ENCODE measurements around the gene CALHM5.
A peak's percentile ranks its signal among the peaks of the same experiment; 100 is the strongest.

CALHM5 gene

GRCh38 chr6:116511424-116512110 lies at the start of gene CALHM5:
Gene CALHM5, plus strand, starts transcription at chr6:116511639. Its CDS starts 58 bp downstream, at chr6:116511697.
- no peak within 1 kb of the TSS for H3K27ac Mint-ChIP-seq (ENCODE audit: low read depth)
- H3K9me3 Mint-ChIP-seq, result no peaks in the 10 kb centered on the region
- no peak for ATAC-seq (replicated peaks; ENCODE audit: extremely low read depth, poor library complexity, severe bottlenecking)
- no peak within 1 kb of the TSS for H3K4me3 Mint-ChIP-seq
- H3K36me3 Mint-ChIP-seq (ENCODE audit: insufficient read depth), result no peaks in the 10 kb centered on the region
- H3K4me1 Mint-ChIP-seq, result no peaks in the 10 kb centered on the region
- H3K27me3 Mint-ChIP-seq, result peaks cover 9% of the 10 kb centered on the region
- DNase-seq (ENCODE audit: low spot score in 2 of 2), result no peak

GRCh38 chr6:116461932-116462885 lies 49.2 kb upstream of the CALHM5 start:
- peak overlapping the region; percentile 47 for H3K27ac Mint-ChIP-seq (ENCODE audit: low read depth)
- ATAC-seq (replicated peaks; ENCODE audit: extremely low read depth, poor library complexity, severe bottlenecking), result peak; percentile 84

GRCh38 chr6:116463301-116463700 lies 48.1 kb upstream of the CALHM5 start:
- ATAC-seq (replicated peaks; ENCODE audit: extremely low read depth, poor library complexity, severe bottlenecking) (no peak), DNase-seq (ENCODE audit: low spot score in 2 of 2) (no peak)
- H3K4me1 Mint-ChIP-seq, result peaks cover 10% of the 10 kb centered on the region
- H3K9me3 Mint-ChIP-seq, result no peaks in the 10 kb centered on the region
- H3K36me3 Mint-ChIP-seq (ENCODE audit: insufficient read depth), result peaks cover 2% of the 10 kb centered on the region
- H3K27ac Mint-ChIP-seq (ENCODE audit: low read depth), result no peak overlapping the region
- H3K4me3 Mint-ChIP-seq, result no peak overlapping the region
- H3K27me3 Mint-ChIP-seq, result peaks cover 36% of the 10 kb centered on the region

More at GRCh38 chr6:116461932-116462885, 49.2 kb upstream of the CALHM5 start:
- Mint-ChIP-seq H3K36me3 (ENCODE audit: insufficient read depth) (peaks cover 2% of the 10 kb centered on the region), H3K4me3 (peak overlapping the region; percentile 75), H3K4me1 (peaks cover 10% of the 10 kb centered on the region), H3K9me3 (no peaks in the 10 kb centered on the region), H3K27me3 (peaks cover 36% of the 10 kb centered on the region)
- DNase-seq (ENCODE audit: low spot score in 2 of 2), result peak; percentile 18 to 23

- H3K9me3 Mint-ChIP-seq, result no peaks in the 10 kb centered on the region
- peaks cover 10% of the 10 kb centered on the region for H3K4me1 Mint-ChIP-seq
- DNase-seq (ENCODE audit: low spot score in 2 of 2) (no peak), ATAC-seq (replicated peaks; ENCODE audit: extremely low read depth, poor library complexity, severe bottlenecking) (no peak)
- H3K4me3 Mint-ChIP-seq, result no peak overlapping the region
- H3K27me3 Mint-ChIP-seq, result peaks cover 24% of the 10 kb centered on the region
- H3K36me3 Mint-ChIP-seq (ENCODE audit: insufficient read depth), result peaks cover 2% of the 10 kb centered on the region
- H3K27ac Mint-ChIP-seq (ENCODE audit: low read depth), result no peak overlapping the region
These were observed 46.2 kb upstream of the CALHM5 start for GRCh38 chr6:116465246-116465645.

- H3K36me3 Mint-ChIP-seq (ENCODE audit: insufficient read depth), result peaks cover 2% of the 10 kb centered on the region
- DNase-seq (ENCODE audit: low spot score in 2 of 2) (no peak), ATAC-seq (replicated peaks; ENCODE audit: extremely low read depth, poor library complexity, severe bottlenecking) (no peak)
- no peaks in the 10 kb centered on the region for H3K9me3 Mint-ChIP-seq
- no peak overlapping the region for H3K27ac Mint-ChIP-seq (ENCODE audit: low read depth)
- H3K4me1 Mint-ChIP-seq, result no peaks in the 10 kb centered on the region
- peaks cover 12% of the 10 kb centered on the region for H3K27me3 Mint-ChIP-seq
- no peak overlapping the region for H3K4me3 Mint-ChIP-seq
These were observed 44.3 kb upstream of the CALHM5 start for GRCh38 chr6:116467096-116467495.

- DNase-seq (ENCODE audit: low spot score in 2 of 2) (no peak), ATAC-seq (replicated peaks; ENCODE audit: extremely low read depth, poor library complexity, severe bottlenecking) (no peak)
- Mint-ChIP-seq H3K27me3 (peaks cover 12% of the 10 kb centered on the region), H3K27ac (ENCODE audit: low read depth) (no peak overlapping the region), H3K9me3 (no peaks in the 10 kb centered on the region), H3K36me3 (ENCODE audit: insufficient read depth) (peaks cover 2% of the 10 kb centered on the region), H3K4me1 (no peaks in the 10 kb centered on the region), H3K4me3 (no peak overlapping the region)
These were observed 43.9 kb upstream of the CALHM5 start for GRCh38 chr6:116467514-116467913.

GRCh38 chr6:116468293-116468692 lies 43.1 kb upstream of the CALHM5 start:
- ATAC-seq (replicated peaks; ENCODE audit: extremely low read depth, poor library complexity, severe bottlenecking) (no peak), DNase-seq (ENCODE audit: low spot score in 2 of 2) (no peak)
- peaks cover 12% of the 10 kb centered on the region for H3K27me3 Mint-ChIP-seq
- H3K4me1 Mint-ChIP-seq, result no peaks in the 10 kb centered on the region
- H3K4me3 Mint-ChIP-seq, result no peak overlapping the region
- no peaks in the 10 kb centered on the region for H3K9me3 Mint-ChIP-seq
- no peak overlapping the region for H3K27ac Mint-ChIP-seq (ENCODE audit: low read depth)
- no peaks in the 10 kb centered on the region for H3K36me3 Mint-ChIP-seq (ENCODE audit: insufficient read depth)

- H3K27ac Mint-ChIP-seq (ENCODE audit: low read depth), result no peak overlapping the region
- no peak for ATAC-seq (replicated peaks; ENCODE audit: extremely low read depth, poor library complexity, severe bottlenecking)
- H3K9me3 Mint-ChIP-seq, result no peaks in the 10 kb centered on the region
- H3K27me3 Mint-ChIP-seq, result no peaks in the 10 kb centered on the region
- peaks cover 20% of the 10 kb centered on the region for H3K4me1 Mint-ChIP-seq
- DNase-seq (ENCODE audit: low spot score in 2 of 2), result no peak
- no peaks in the 10 kb centered on the region for H3K36me3 Mint-ChIP-seq (ENCODE audit: insufficient read depth)
- H3K4me3 Mint-ChIP-seq, result no peak overlapping the region
These were observed 39.9 kb upstream of the CALHM5 start for GRCh38 chr6:116471531-116471930.

GRCh38 chr6:116472706-116473105 lies 38.7 kb upstream of the CALHM5 start:
- no peak overlapping the region for H3K27ac Mint-ChIP-seq (ENCODE audit: low read depth)
- no peaks in the 10 kb centered on the region for H3K27me3 Mint-ChIP-seq
- no peak for DNase-seq (ENCODE audit: low spot score in 2 of 2)
- peaks cover 20% of the 10 kb centered on the region for H3K4me1 Mint-ChIP-seq
- H3K36me3 Mint-ChIP-seq (ENCODE audit: insufficient read depth), result no peaks in the 10 kb centered on the region
- no peaks in the 10 kb centered on the region for H3K9me3 Mint-ChIP-seq
- H3K4me3 Mint-ChIP-seq, result no peak overlapping the region
- ATAC-seq (replicated peaks; ENCODE audit: extremely low read depth, poor library complexity, severe bottlenecking), result no peak

- H3K27ac Mint-ChIP-seq (ENCODE audit: low read depth), result peak overlapping the region; percentile 72
- no peaks in the 10 kb centered on the region for H3K27me3 Mint-ChIP-seq
- DNase-seq (ENCODE audit: low spot score in 2 of 2) (no peak), ATAC-seq (replicated peaks; ENCODE audit: extremely low read depth, poor library complexity, severe bottlenecking) (no peak)
- peak overlapping the region; percentile 71 for H3K4me3 Mint-ChIP-seq
- H3K36me3 Mint-ChIP-seq (ENCODE audit: insufficient read depth), result no peaks in the 10 kb centered on the region
- no peaks in the 10 kb centered on the region for H3K9me3 Mint-ChIP-seq
- H3K4me1 Mint-ChIP-seq, result peaks cover 20% of the 10 kb centered on the region
These were observed 36.3 kb upstream of the CALHM5 start for GRCh38 chr6:116475141-116475540.

GRCh38 chr6:116476002-116476678 lies 35.3 kb upstream of the CALHM5 start:
- Mint-ChIP-seq H3K27me3 (no peaks in the 10 kb centered on the region), H3K36me3 (ENCODE audit: insufficient read depth) (no peaks in the 10 kb centered on the region), H3K4me1 (peaks cover 20% of the 10 kb centered on the region), H3K4me3 (peak overlapping the region; percentile 71), H3K9me3 (no peaks in the 10 kb centered on the region), H3K27ac (ENCODE audit: low read depth) (peak overlapping the region; percentile 72)
- ATAC-seq (replicated peaks; ENCODE audit: extremely low read depth, poor library complexity, severe bottlenecking) (peak; percentile 92), DNase-seq (ENCODE audit: low spot score in 2 of 2) (no peak)

GRCh38 chr6:116482780-116483179 lies 28.7 kb upstream of the CALHM5 start:
- Mint-ChIP-seq H3K9me3 (no peaks in the 10 kb centered on the region), H3K27me3 (peaks cover 53% of the 10 kb centered on the region), H3K4me1 (no peaks in the 10 kb centered on the region), H3K36me3 (ENCODE audit: insufficient read depth) (no peaks in the 10 kb centered on the region), H3K27ac (ENCODE audit: low read depth) (no peak overlapping the region), H3K4me3 (no peak overlapping the region)
- ATAC-seq (replicated peaks; ENCODE audit: extremely low read depth, poor library complexity, severe bottlenecking) (no peak), DNase-seq (ENCODE audit: low spot score in 2 of 2) (no peak)

Data from central memory CD8-positive, alpha-beta T cell (primary cell).